ENCODE data around the gene GALNT3. TPM values are rescaled to one million over a fixed set of nuclear protein-coding genes. Genes with fewer than 3 reads are reported as not detected.

The GALNT3 gene
- total and polyA plus RNA-seq, 2 donors (not counting 1 experiment from before 2014, with no cell fraction given): 5.7 to 15.9 TPM

- H3K79me2 ChIP-seq (ENCODE audit: control insufficient read depth, insufficient read depth, low read length): no peaks in the 10 kb centered on the region
- CTCF ChIA-PET: interaction anchor here (1.5 kb wide), 1 partner anchor 9 kb away, joined by 3 read pairs; no protein-coding TSS in a partner anchor
Measured at GRCh38 chr2:165706960-165707487, 87.0 kb downstream of the GALNT3 start.

GRCh38 chr2:165701147-165701546 is 92.9 kb downstream of the GALNT3 start:
- Mint-ChIP-seq H3K27ac (no peak overlapping the region), H3K9me3 (ENCODE audit: insufficient read depth) (no peaks in the 10 kb centered on the region), H3K27me3 (peaks cover 4% of the 10 kb centered on the region), H3K4me1 (peaks cover 5% of the 10 kb centered on the region), H3K4me3 (no peak overlapping the region)
- Histone ChIP-seq H3K36me3 (replicated peaks in 1 of 2; ENCODE audit: control extremely low read depth in 1 of 2, control insufficient read depth in 1 of 2, extremely low read depth in 1 of 2, insufficient read depth in 2 of 2, low read length in 1 of 2) (no peaks in the 10 kb centered on the region), H3K4me2 (replicated peaks; ENCODE audit: low read depth, low read length, poor library complexity, severe bottlenecking) (no peak overlapping the region), H3K4me3 (ENCODE audit: control extremely low read depth in 1 of 5, extremely low read depth in 1 of 5, insufficient read depth in 1 of 5, low read depth in 2 of 5, low read length in 4 of 5) (no peak overlapping the region), H3K79me2 (ENCODE audit: control insufficient read depth, insufficient read depth, low read length) (no peaks in the 10 kb centered on the region), H3K4me1 (ENCODE audit: control insufficient read depth in 2 of 2, insufficient read depth in 2 of 2, low read length in 2 of 2) (no peaks in the 10 kb centered on the region), H3K27ac (ENCODE audit: low read length in 2 of 2) (no peak overlapping the region), H3K9ac (ENCODE audit: low read length) (no peak overlapping the region), H3K27me3 (replicated peaks in 1 of 4; ENCODE audit: control extremely low read depth in 1 of 4, control insufficient read depth in 3 of 4, insufficient read depth in 4 of 4, low read length in 3 of 4) (no peaks in the 10 kb centered on the region), H4K20me1 (ENCODE audit: control insufficient read depth, insufficient read depth, low read length, poor library complexity, severe bottlenecking) (no peaks in the 10 kb centered on the region), H2AFZ (ENCODE audit: insufficient read depth, low read depth, low read length, poor library complexity, severe bottlenecking) (no peak overlapping the region), H3K9me3 (ENCODE audit: control extremely low read depth in 1 of 3, control insufficient read depth in 2 of 3, insufficient read depth in 1 of 3, low read length in 2 of 3) (no peaks in the 10 kb centered on the region)
- ChIA-PET CTCF (interaction anchor here (1.2 to 2.0 kb wide), 3 partner anchors 173 to 300 kb away, joined by 3 to 9 read pairs (median 6); no protein-coding TSS in a partner anchor), POLR2A (no interaction called here)
- DNase-seq (no peak), ATAC-seq (ENCODE audit: low read depth) (no peak)
- intact Hi-C loops (cut with micrococcal nuclease): no loop called here
- 100% methylated on average over 1 of the region's 6 CpGs for WGBS (ENCODE audit: insufficient coverage)
- TF ChIP-seq EZH2 (IDR thresholded peaks at IDR 0.05; ENCODE audit: borderline replicate concordance, insufficient read depth, low read depth, low read length, poor library complexity, severe bottlenecking) (no peak), CTCF (IDR thresholded peaks at IDR 0.05) (no peak)

More at GRCh38 chr2:165706960-165707487, 87.0 kb downstream of the GALNT3 start:
- Histone ChIP-seq H2AFZ (ENCODE audit: insufficient read depth, low read depth, low read length, poor library complexity, severe bottlenecking) (no peak overlapping the region), H3K4me3 (ENCODE audit: control extremely low read depth in 1 of 5, extremely low read depth in 1 of 5, insufficient read depth in 1 of 5, low read depth in 2 of 5, low read length in 4 of 5) (no peak overlapping the region), H3K36me3 (replicated peaks in 1 of 2; ENCODE audit: control extremely low read depth in 1 of 2, control insufficient read depth in 1 of 2, extremely low read depth in 1 of 2, insufficient read depth in 2 of 2, low read length in 1 of 2) (no peaks in the 10 kb centered on the region), H3K27ac (ENCODE audit: low read length in 2 of 2) (no peak overlapping the region), H3K27me3 (replicated peaks in 1 of 4; ENCODE audit: control extremely low read depth in 1 of 4, control insufficient read depth in 3 of 4, insufficient read depth in 4 of 4, low read length in 3 of 4) (no peaks in the 10 kb centered on the region), H3K9me3 (ENCODE audit: control extremely low read depth in 1 of 3, control insufficient read depth in 2 of 3, insufficient read depth in 1 of 3, low read length in 2 of 3) (no peaks in the 10 kb centered on the region), H3K4me2 (replicated peaks; ENCODE audit: low read depth, low read length, poor library complexity, severe bottlenecking) (no peak overlapping the region), H3K9ac (ENCODE audit: low read length) (no peak overlapping the region), H3K4me1 (ENCODE audit: control insufficient read depth in 2 of 2, insufficient read depth in 2 of 2, low read length in 2 of 2) (no peaks in the 10 kb centered on the region), H4K20me1 (ENCODE audit: control insufficient read depth, insufficient read depth, low read length, poor library complexity, severe bottlenecking) (no peaks in the 10 kb centered on the region)
- peaks cover 6% of the 10 kb centered on the region for H3K9me3 Mint-ChIP-seq (ENCODE audit: insufficient read depth)
- POLR2A ChIA-PET: no interaction called here
- 60% methylated on average over 1 of the region's 3 CpGs for WGBS (ENCODE audit: insufficient coverage)
- TF ChIP-seq CTCF (IDR thresholded peaks at IDR 0.05): no peak
- no peaks in the 10 kb centered on the region for H3K4me1 Mint-ChIP-seq
- ATAC-seq (ENCODE audit: low read depth): no peak
- H3K27me3 Mint-ChIP-seq: peaks cover 6% of the 10 kb centered on the region
- no peak overlapping the region for H3K4me3 Mint-ChIP-seq
- intact Hi-C loops (cut with micrococcal nuclease): no loop called here
- no peak for DNase-seq
- H3K27ac Mint-ChIP-seq: no peak overlapping the region

Data from B cell (primary cell).